Common myeloid progenitor, CD34-positive (primary cell): ENCODE results near the gene SEMA4D.

ENCODE experiments used
- CTCF ChIA-PET: fragments of 350-600 bp; sonication (Branson Sonifier 250); formaldehyde crosslinking; loops from one replicate; lab custom pipeline; 2021; ENCODE audit warnings: antibody characterized with exemption; lab: Charles Lee
- POLR2A ChIA-PET: fragments of 350-600 bp; sonication (Branson Sonifier 250); formaldehyde crosslinking; loops from one replicate; lab custom pipeline; 2021; ENCODE audit warnings: antibody characterized with exemption; lab: Charles Lee
- DNase-seq, 3 donors: peaks; one replicate each; pipeline versions ENCODE4 v3.0.0 to v3.0.0-alpha.2; 2013
- H3K27ac ChIP-seq, 2 experiments: 1 replicate in 1 of 2; 2 replicates in 1 of 2; pipeline ENCODE4 v1.7.0; 2013; ENCODE audit warnings: inconsistent platforms in 2 of 2, low read length in 2 of 2, mild to moderate bottlenecking in 2 of 2, low read depth in 1 of 2, moderate library complexity in 1 of 2; ENCODE audit not compliant: severe bottlenecking in 2 of 2, insufficient read depth in 1 of 2, poor library complexity in 1 of 2
- H3K27me3 ChIP-seq, 5 experiments: replicated peaks in 2 of 5; 1 replicate in 3 of 5; 2 replicates in 2 of 5; pipeline versions ENCODE4 v1.6.1 to v1.7.0; 2013; ENCODE audit warnings: low read length in 4 of 5, mild to moderate bottlenecking in 2 of 5, moderate library complexity in 2 of 5, inconsistent platforms in 1 of 5; ENCODE audit not compliant: insufficient read depth in 5 of 5, control insufficient read depth in 4 of 5
- H3K36me3 ChIP-seq, 4 experiments: 1 replicate in 2 of 4; 2 replicates in 2 of 4; pipeline versions ENCODE4 v1.6.1 to v1.7.0; 2013; ENCODE audit warnings: low read length in 3 of 4, control low read depth in 1 of 4, mild to moderate bottlenecking in 1 of 4; ENCODE audit not compliant: control insufficient read depth in 4 of 4, insufficient read depth in 4 of 4
- H3K4me1 ChIP-seq, 4 experiments: 1 replicate in 3 of 4; 2 replicates in 1 of 4; pipeline versions ENCODE4 v1.6.1 to v1.7.1; 2013; ENCODE audit warnings: low read length in 3 of 4, mild to moderate bottlenecking in 3 of 4, control low read depth in 1 of 4, inconsistent platforms in 1 of 4, moderate library complexity in 1 of 4; ENCODE audit not compliant: control insufficient read depth in 4 of 4, insufficient read depth in 4 of 4; ENCODE audit errors: control extremely low read depth in 1 of 4
- H3K4me3 ChIP-seq, 7 experiments: 1 replicate in 4 of 7; 2 replicates in 3 of 7; pipeline versions ENCODE4 v1.5.1 to v1.7.0; 2013; ENCODE audit warnings: mild to moderate bottlenecking in 7 of 7, low read length in 6 of 7, moderate library complexity in 6 of 7, inconsistent platforms in 2 of 7, low read depth in 2 of 7, control low read depth in 1 of 7; ENCODE audit not compliant: insufficient read depth in 4 of 7, control insufficient read depth in 1 of 7; ENCODE audit errors: extremely low read depth in 1 of 7
- H3K9me3 ChIP-seq, 5 experiments: 1 replicate in 4 of 5; 2 replicates in 1 of 5; pipeline versions ENCODE4 v1.6.1 to v1.7.1; 2013; ENCODE audit warnings: low read length in 4 of 5, mild to moderate bottlenecking in 2 of 5, inconsistent platforms in 1 of 5, low read depth in 1 of 5, moderate library complexity in 1 of 5; ENCODE audit not compliant: control insufficient read depth in 4 of 5, insufficient read depth in 2 of 5; ENCODE audit errors: control extremely low read depth in 1 of 5
- WGBS: methylation state at CpG from one replicate; pipeline ENCODE4 v1.1.5; 2013; ENCODE audit not compliant: insufficient coverage; 5-methylcytosine and 5-hydroxymethylcytosine counted together

The SEMA4D gene

GRCh38 chr9:89390578-89391116 is 107.3 kb downstream of the SEMA4D start:
- Histone ChIP-seq H3K4me3 (no peak overlapping the region), H3K27ac (no peak overlapping the region), H3K36me3 (peaks cover 34 to 96% (median 81%) of the 10 kb centered on the region in 4 experiments), H3K9me3 (no peaks in the 10 kb centered on the region), H3K4me1 (peaks cover 0 to 12% (median 1%) of the 10 kb centered on the region in 4 experiments), H3K27me3 (no peaks in the 10 kb centered on the region)
- 98% methylated on average over 5 of the region's 5 CpGs for WGBS
- DNase-seq: no peak
- CTCF ChIA-PET: interaction anchor here (0.9 to 1.0 kb wide), 2 partner anchors 18 to 159 kb away, joined by 3 to 4 read pairs; no protein-coding TSS in a partner anchor
- POLR2A ChIA-PET: no interaction called here

GRCh38 chr9:89390068-89390555 is 107.8 kb downstream of the SEMA4D start:
- H3K36me3 ChIP-seq: peaks cover 36 to 98% (median 84%) of the 10 kb centered on the region in 4 experiments

GRCh38 chr9:89388868-89389177 is 109.1 kb downstream of the SEMA4D start:
- ChIA-PET CTCF (interaction anchor here (1.0 to 1.4 kb wide), 2 partner anchors 17 to 28 kb away, joined by 3 to 5 read pairs; no protein-coding TSS in a partner anchor), POLR2A (no interaction called here)
- no peaks in the 10 kb centered on the region for H3K9me3 ChIP-seq
- peaks cover 35 to 100% (median 87%) of the 10 kb centered on the region in 4 experiments for H3K36me3 ChIP-seq
- DNase-seq: no peak
- no peak overlapping the region for H3K4me3 ChIP-seq
- H3K27ac ChIP-seq: no peak overlapping the region
- peaks cover 0 to 12% (median 1%) of the 10 kb centered on the region in 4 experiments for H3K4me1 ChIP-seq
- WGBS: 98% methylated on average over 12 of the region's 12 CpGs
- H3K27me3 ChIP-seq: no peaks in the 10 kb centered on the region

More at GRCh38 chr9:89390068-89390555, 107.8 kb downstream of the SEMA4D start:
- Histone ChIP-seq H3K27ac (no peak overlapping the region), H3K9me3 (no peaks in the 10 kb centered on the region), H3K4me1 (peaks cover 0 to 12% (median 1%) of the 10 kb centered on the region in 4 experiments), H3K27me3 (no peaks in the 10 kb centered on the region), H3K4me3 (no peak overlapping the region)
- ChIA-PET CTCF (interaction anchor here (0.9 to 1.0 kb wide), 2 partner anchors 18 to 159 kb away, joined by 3 to 4 read pairs; no protein-coding TSS in a partner anchor), POLR2A (no interaction called here)
- no peak for DNase-seq
- 88% methylated on average over 7 of the region's 10 CpGs for WGBS

- Histone ChIP-seq H3K4me3 (no peak overlapping the region), H3K27me3 (no peaks in the 10 kb centered on the region), H3K9me3 (no peaks in the 10 kb centered on the region), H3K36me3 (peaks cover 36 to 100% (median 85%) of the 10 kb centered on the region in 4 experiments), H3K4me1 (peaks cover 0 to 14% (median 1%) of the 10 kb centered on the region in 4 experiments), H3K27ac (no peak overlapping the region)
- ChIA-PET CTCF (interaction anchor here (1.0 to 1.4 kb wide), 2 partner anchors 17 to 28 kb away, joined by 3 to 5 read pairs; no protein-coding TSS in a partner anchor), POLR2A (no interaction called here)
- 96% methylated on average over 15 of the region's 19 CpGs for WGBS
- peak in 2 of 3 donors; percentile 62 to 65 for DNase-seq
These were observed 109.6 kb downstream of the SEMA4D start for GRCh38 chr9:89388084-89388867.

- Histone ChIP-seq H3K27me3 (no peaks in the 10 kb centered on the region), H3K9me3 (no peaks in the 10 kb centered on the region), H3K4me1 (peaks cover 0 to 17% (median 1%) of the 10 kb centered on the region in 4 experiments), H3K4me3 (no peak overlapping the region), H3K36me3 (peaks cover 35 to 100% (median 84%) of the 10 kb centered on the region in 4 experiments), H3K27ac (no peak overlapping the region)
- DNase-seq: no peak
- CTCF ChIA-PET: interaction anchor here (1.4 kb wide), 1 partner anchor 27 kb away, joined by 5 read pairs; no protein-coding TSS in a partner anchor
- WGBS: 96% methylated on average over 14 of the region's 20 CpGs
- POLR2A ChIA-PET: no interaction called here
These were observed 110.6 kb downstream of the SEMA4D start for GRCh38 chr9:89387197-89387849.

- DNase-seq: no peak
- Histone ChIP-seq H3K4me3 (no peak overlapping the region), H3K9me3 (no peaks in the 10 kb centered on the region), H3K27ac (no peak overlapping the region), H3K4me1 (peaks cover 0 to 17% (median 1%) of the 10 kb centered on the region in 4 experiments), H3K27me3 (no peaks in the 10 kb centered on the region), H3K36me3 (peaks cover 32 to 100% (median 84%) of the 10 kb centered on the region in 4 experiments)
- POLR2A ChIA-PET: no interaction called here
- WGBS: 91% methylated on average over 10 of the region's 11 CpGs
- CTCF ChIA-PET: interaction anchor here (1.5 kb wide), 1 partner anchor 39 kb away, joined by 3 read pairs; no protein-coding TSS in a partner anchor
These were observed 111.1 kb downstream of the SEMA4D start for GRCh38 chr9:89386797-89387196.
